Middle frontal gyrus (tissue), 1 donor: ENCODE measurements around the gene CTBS.
A peak's percentile ranks its signal among the peaks of the same experiment; 100 is the strongest.

Experiments
- DNase-seq: peaks from one replicate; pipeline ENCODE4 v3.0.0-alpha.2; 2015; ENCODE audit warnings: low spot score; ENCODE audit errors: extremely low spot score

CTBS gene

DNA sequence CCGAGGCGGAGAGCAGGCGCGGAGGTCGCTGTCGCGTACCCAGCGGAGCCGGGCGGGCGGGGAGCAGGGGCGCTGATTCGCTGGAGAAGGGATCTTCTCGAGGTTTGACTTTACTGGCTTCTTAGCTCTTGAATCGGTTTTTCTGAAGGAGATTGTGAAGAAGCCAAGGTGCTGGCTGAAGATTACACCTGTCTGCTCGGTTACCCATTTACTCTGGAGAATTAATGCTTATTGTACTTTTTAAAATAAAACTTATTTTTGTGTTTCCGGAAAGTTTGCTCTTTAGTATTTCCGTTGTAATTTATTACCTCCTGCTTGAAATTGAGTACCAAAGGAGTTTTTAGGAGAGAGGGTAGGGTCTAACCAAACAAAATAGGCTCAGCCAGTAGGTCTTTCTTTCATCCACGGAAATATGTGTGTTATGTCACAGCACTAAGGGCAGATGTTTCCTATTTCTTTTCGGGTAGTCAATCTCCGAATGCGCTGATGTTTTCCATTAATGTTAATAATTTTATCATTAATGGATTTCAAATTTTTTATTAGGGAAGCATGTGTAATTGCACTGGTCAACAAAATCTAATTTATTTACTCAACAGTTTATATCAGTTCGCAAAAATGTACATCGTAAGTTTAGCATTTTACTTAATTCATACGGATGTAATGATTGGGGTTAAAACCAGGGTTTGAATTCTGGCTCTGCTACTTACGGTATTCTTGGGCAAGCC lies 67.3 kb downstream of the CTBS start:
- no peak for DNase-seq

DNA sequence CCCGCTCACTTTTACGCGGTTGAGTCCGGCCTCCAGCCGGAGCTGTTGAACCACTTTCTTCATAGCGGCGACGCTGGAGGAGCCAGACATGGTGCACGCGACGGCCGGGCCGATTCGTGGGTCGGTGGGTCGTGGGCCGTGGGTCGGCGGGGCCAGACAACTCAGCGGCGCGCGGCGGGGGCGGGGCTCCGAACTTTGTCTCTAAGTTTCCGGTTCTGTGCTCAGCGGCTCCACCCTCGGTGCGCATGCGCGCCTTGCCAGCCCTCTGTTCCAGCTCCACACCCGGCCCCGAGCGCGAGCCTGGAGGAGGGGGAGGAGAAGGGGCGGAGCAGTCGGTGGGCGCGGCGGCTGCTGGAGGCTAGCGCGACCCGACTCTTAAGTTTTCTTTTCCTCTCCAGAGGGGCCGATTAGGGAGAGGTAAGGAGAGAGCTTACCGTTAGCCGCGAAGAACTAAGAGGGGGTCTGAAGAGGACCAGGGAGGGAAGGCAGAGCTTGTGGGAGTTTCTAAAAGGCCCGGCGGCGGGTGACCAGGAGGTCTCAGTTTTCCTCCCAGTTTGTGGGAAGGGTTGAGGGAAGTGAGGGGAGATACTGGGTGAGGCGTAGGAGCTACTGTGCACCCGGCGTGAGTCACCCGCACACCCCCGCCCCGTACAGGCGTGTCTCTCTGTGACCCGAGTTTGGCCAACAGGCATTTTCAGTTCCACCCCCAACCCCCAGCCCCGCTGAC lies 68.1 kb downstream of the CTBS start, which contains the start of the genes GNG5 and SPATA1:
Gene GNG5 (minus strand): TSS at position 580 of the 727 bp plus-strand sequence. CDS start 490 bp downstream, at position 90.
Gene SPATA1 (plus strand): TSS at position 385 of the 727 bp plus-strand sequence. CDS start 9,974 bp downstream, outside the sequence.
- DNase-seq = peak; percentile 92

DNA sequence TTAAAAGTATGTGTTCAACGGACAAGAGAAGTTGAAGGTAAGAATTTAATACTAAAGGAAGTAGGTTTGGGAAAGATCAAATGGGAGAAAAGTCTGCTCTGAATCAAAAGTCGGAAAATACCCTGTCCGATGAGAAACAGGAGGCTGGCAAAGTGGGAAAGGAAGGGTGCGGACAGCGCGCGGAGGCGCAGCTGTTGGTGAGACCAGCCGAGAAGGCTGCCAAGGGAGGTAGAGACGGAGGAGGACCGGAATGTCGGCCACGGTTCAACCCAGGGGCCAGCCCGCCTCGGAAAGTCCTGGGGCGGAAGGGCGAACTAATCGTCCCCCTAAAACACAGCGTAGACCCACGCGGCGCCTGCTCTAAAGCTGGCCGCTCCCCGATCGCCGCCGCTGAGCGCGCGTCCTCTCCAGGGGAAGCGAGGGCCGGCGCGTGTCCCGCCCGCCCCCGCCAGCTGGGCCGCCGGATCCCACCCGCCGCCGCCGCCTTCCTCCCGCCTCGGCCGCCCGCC lies 68.7 kb downstream of the CTBS start:
- DNase-seq = peak; percentile 31

DNA sequence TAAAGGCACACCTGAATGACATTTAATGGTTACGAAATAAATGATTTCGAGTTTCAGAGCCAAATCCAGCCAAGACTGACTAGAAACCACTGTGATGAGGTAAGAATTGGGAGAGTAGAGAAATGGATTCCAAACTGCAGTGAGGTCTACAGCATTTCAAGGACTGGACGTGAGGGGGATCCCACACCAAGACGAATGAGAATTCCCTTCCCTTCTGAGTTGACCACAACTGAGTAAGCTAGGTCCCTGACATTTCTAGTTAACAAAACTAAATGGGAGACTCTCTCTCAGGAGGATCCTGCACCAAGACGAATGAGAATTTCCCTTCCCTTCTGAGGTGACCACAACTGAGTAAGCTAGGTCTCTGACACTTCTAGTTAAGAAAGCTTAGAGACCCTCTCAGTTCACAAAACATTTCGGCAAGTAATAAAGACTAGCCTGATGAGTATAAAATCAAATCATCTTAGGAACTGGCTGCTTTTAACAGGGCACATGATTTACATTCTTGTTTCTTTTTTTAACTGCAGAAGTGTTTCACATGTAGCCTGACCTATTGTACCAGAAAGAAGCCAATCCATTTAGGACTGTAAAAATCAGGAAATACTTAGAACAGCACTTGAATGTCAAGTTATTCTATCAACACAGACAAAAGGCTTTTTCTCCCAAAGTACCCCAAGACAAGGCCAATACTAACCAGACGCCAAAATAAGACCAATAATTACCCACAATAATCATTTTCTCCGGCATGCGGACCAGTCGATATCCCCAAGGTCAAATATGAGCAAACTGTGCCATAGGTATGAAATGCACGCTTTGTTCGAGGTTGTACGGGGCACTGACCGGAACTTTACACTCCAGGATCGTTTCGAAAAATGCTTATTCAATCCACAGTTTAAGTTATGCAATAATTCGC lies 69.4 kb downstream of the CTBS start:
- DNase-seq = no peak

DNA sequence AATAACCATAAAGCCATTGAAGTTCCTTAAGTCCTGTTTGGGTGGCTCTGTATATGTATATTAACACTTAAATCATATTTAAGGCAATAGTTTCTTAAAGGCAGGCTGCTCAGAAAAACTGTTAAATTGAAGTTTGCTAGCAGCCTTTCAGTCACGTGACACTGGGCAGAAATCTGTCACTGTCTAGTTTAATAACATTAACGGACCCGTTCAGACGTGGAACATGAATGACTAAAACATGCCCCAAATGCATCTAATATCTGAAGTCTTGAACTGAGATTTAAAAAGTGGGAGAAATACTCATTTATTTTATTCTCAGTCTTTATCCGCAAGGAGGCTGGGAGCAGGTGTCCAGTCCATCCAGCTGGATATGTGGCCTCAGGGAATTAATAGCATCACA lies 71.3 kb downstream of the CTBS start:
- no peak for DNase-seq
